HCT116 (cell line): ENCODE results near the gene WDR59. TPM values are rescaled to one million over a fixed set of nuclear protein-coding genes. Genes with fewer than 3 reads are reported as not detected.

ENCODE experiments used
- ATAC-seq: fragments of 200-7000 bp; cut with Tn5 transposase; 2 replicates; pipeline ENCODE4 v1.9.1; 2020; ENCODE audit warnings: mild to moderate bottlenecking, moderate library complexity
- BruUV-seq: library from RNA; stranded (reverse); fragments of 400-500 nt; replicated peaks from 2 replicates; lab custom pipeline; 2021; lab: Mats Ljungman, UMichigan
- CTCF ChIA-PET: fragments of 300-600 bp; sonication (Branson Sonifier 250); formaldehyde crosslinking; loops from one replicate; lab custom pipeline; 2021; ENCODE audit warnings: antibody characterized with exemption; lab: Charles Lee
- POLR2A ChIA-PET: fragments of 300-600, 350-600 bp; sonication (Branson Sonifier 250); formaldehyde crosslinking; loops from one replicate; lab custom pipeline; 2021; ENCODE audit warnings: antibody characterized with exemption; lab: Charles Lee
- RAD21 ChIA-PET, 2 experiments: fragments of 300-600 bp; sonication (Branson Sonifier 250); formaldehyde crosslinking; loops; one replicate each; lab custom pipeline; 2023; ENCODE audit warnings: low total read pairs in 2 of 2; ENCODE audit not compliant: uncharacterized antibody in 2 of 2, unreplicated experiment in 2 of 2, low non-redundant PET in 1 of 2; lab: Charles Lee
- DNase-seq: peaks from one replicate; pipeline ENCODE4 v3.0.0-alpha.2; 2010; ENCODE audit warnings: low read depth, low spot score
- H2AFZ ChIP-seq: fragments of 200-600 bp; shearing (Covaris generic), sonication (generic); 2 replicates; pipeline ENCODE4 v1.6.1; 2017; ENCODE audit warnings: low read depth, mixed run types, mixed read lengths, antibody characterized with exemption, low read length; ENCODE audit not compliant: poor library complexity, severe bottlenecking
- H3K27ac ChIP-seq: 2 replicates; pipeline ENCODE4 v1.5.1; 2012; ENCODE audit warnings: low read depth, low read length
- H3K27me3 ChIP-seq: fragments of 200-600 bp; sonication (generic); 2 replicates; pipeline ENCODE4 v1.6.1; 2016; ENCODE audit warnings: mixed run types, low read length, mixed read lengths; ENCODE audit not compliant: insufficient read depth
- H3K36me3 ChIP-seq, 2 experiments: fragments of 200-500 bp in 1 of 2; fragments of 200-600 bp in 1 of 2; sonication (Bioruptor generic) in 1 of 2; sonication (generic) in 1 of 2; 2 replicates each; pipeline versions ENCODE4 v1.5.1 to v1.6.1; 2014 to 2016; ENCODE audit warnings: low read length in 2 of 2, inconsistent platforms in 1 of 2, mixed read lengths in 1 of 2, mixed run types in 1 of 2; ENCODE audit not compliant: insufficient read depth in 2 of 2, control insufficient read depth in 1 of 2
- H3K4me1 ChIP-seq, 2 experiments: fragments of 200-600 bp in 1 of 2; sonication (generic) in 1 of 2; 2 replicates each; pipeline versions ENCODE4 v1.5.1 to v1.6.1; 2012 to 2017; ENCODE audit warnings: low read length in 2 of 2, inconsistent platforms in 1 of 2, mild to moderate bottlenecking in 1 of 2, mixed read lengths in 1 of 2, mixed run types in 1 of 2, moderate library complexity in 1 of 2; ENCODE audit not compliant: insufficient read depth in 2 of 2, control insufficient read depth in 1 of 2
- H3K4me2 ChIP-seq: fragments of 200-600 bp; sonication (generic); 2 replicates; pipeline ENCODE4 v1.6.1; 2017; ENCODE audit warnings: mixed run types, low read length, mixed read lengths
- H3K4me3 ChIP-seq, 2 experiments: fragments of 200-600 bp in 1 of 2; sonication (generic) in 1 of 2; replicated peaks in 1 of 2; 2 replicates each; pipeline ENCODE4 v1.5.1; 2011 to 2016; ENCODE audit warnings: low read length in 2 of 2, control low read depth in 1 of 2, low read depth in 1 of 2, mild to moderate bottlenecking in 1 of 2, mixed read lengths in 1 of 2, mixed run types in 1 of 2
- H3K79me2 ChIP-seq: fragments of 200-600 bp; sonication (generic); 2 replicates; pipeline ENCODE4 v1.6.1; 2017; ENCODE audit warnings: mild to moderate bottlenecking, mixed run types, low read length, moderate library complexity, mixed read lengths; ENCODE audit not compliant: insufficient read depth
- H3K9ac ChIP-seq: fragments of 200-600 bp; sonication (generic); 2 replicates; pipeline ENCODE4 v1.6.1; 2016; ENCODE audit warnings: low read length, mixed read lengths
- H3K9me2 ChIP-seq: fragments of 200-600 bp; sonication (generic), shearing (Covaris generic); 2 replicates; pipeline ENCODE4 v1.6.1; 2017; ENCODE audit warnings: mixed run types, mild to moderate bottlenecking, moderate library complexity; ENCODE audit not compliant: insufficient read depth
- H3K9me3 ChIP-seq, 2 experiments: fragments of 200-500 bp in 1 of 2; fragments of 200-600 bp in 1 of 2; sonication (Bioruptor generic) in 1 of 2; sonication (generic) in 1 of 2; 2 replicates each; pipeline ENCODE4 v1.6.1; 2014 to 2017; ENCODE audit warnings: low read length in 2 of 2, mixed read lengths in 2 of 2, inconsistent platforms in 1 of 2, low read depth in 1 of 2, mild to moderate bottlenecking in 1 of 2, mixed run types in 1 of 2, moderate library complexity in 1 of 2; ENCODE audit not compliant: control insufficient read depth in 1 of 2, insufficient read depth in 1 of 2
- H4K20me1 ChIP-seq: fragments of 200-600 bp; sonication (generic), shearing (Covaris generic); 2 replicates; pipeline ENCODE4 v1.6.1; 2017; ENCODE audit warnings: mixed run types, mild to moderate bottlenecking, moderate library complexity; ENCODE audit not compliant: insufficient read depth
- CBX3 ChIP-seq: IDR thresholded peaks from 2 replicates; pipeline ENCODE4 v1.6.1; 2012; ENCODE audit warnings: low read depth
- CTCF ChIP-seq, 3 experiments: fragments of 200-600 bp in 1 of 3; sonication (generic) in 1 of 3; IDR thresholded peaks in 2 of 3; conservative IDR thresholded peaks in 1 of 3; 2 replicates each; pipeline ENCODE4 v1.5.1; 2012 to 2017; ENCODE audit warnings: low read depth in 2 of 3, low read length in 2 of 3, antibody characterized with exemption in 1 of 3, borderline replicate concordance in 1 of 3, control low read depth in 1 of 3, mild to moderate bottlenecking in 1 of 3, mixed read lengths in 1 of 3, mixed run types in 1 of 3, moderate library complexity in 1 of 3; ENCODE audit not compliant: insufficient read depth in 1 of 3
- REST ChIP-seq: IDR thresholded peaks from 2 replicates; pipeline ENCODE4 v1.6.1; 2012; ENCODE audit warnings: low read depth
- TCF7L2 ChIP-seq: IDR thresholded peaks from 2 replicates; pipeline ENCODE4 v1.7.0; 2011; ENCODE audit warnings: borderline replicate concordance, inconsistent platforms; ENCODE audit not compliant: insufficient read depth, insufficient read length; ENCODE audit errors: extremely low read depth
- YY1 ChIP-seq: IDR thresholded peaks from 2 replicates; pipeline ENCODE4 v1.6.1; 2011; ENCODE audit warnings: low read length, low read depth, moderate library complexity, mild to moderate bottlenecking; ENCODE audit not compliant: insufficient replicate concordance; ENCODE audit errors: extremely low read depth
- intact Hi-C: fragments of 100-400 bp; cut with micrococcal nuclease; formaldehyde crosslinking; loops from 2 replicates; pipeline ENCODE4 v1.10.0; 2022
- total RNA-seq: library from RNA; stranded (reverse); gene quantifications from one replicate; pipeline ENCODE4 v1.2.1, GENCODE V29; 2021; ENCODE audit not compliant: unreplicated experiment
- TF ChIP-seq, protein P1 (sequence below): IDR thresholded peaks from 2 replicates; pipeline ENCODE4 v1.6.1; 2011; ENCODE audit warnings: mild to moderate bottlenecking, low read length, moderate library complexity; ENCODE audit not compliant: insufficient replicate concordance; ENCODE audit errors: extremely low read depth

The WDR59 gene
- total RNA-seq, 1 experiment from 2014 or later: 96.9 TPM

DNA sequence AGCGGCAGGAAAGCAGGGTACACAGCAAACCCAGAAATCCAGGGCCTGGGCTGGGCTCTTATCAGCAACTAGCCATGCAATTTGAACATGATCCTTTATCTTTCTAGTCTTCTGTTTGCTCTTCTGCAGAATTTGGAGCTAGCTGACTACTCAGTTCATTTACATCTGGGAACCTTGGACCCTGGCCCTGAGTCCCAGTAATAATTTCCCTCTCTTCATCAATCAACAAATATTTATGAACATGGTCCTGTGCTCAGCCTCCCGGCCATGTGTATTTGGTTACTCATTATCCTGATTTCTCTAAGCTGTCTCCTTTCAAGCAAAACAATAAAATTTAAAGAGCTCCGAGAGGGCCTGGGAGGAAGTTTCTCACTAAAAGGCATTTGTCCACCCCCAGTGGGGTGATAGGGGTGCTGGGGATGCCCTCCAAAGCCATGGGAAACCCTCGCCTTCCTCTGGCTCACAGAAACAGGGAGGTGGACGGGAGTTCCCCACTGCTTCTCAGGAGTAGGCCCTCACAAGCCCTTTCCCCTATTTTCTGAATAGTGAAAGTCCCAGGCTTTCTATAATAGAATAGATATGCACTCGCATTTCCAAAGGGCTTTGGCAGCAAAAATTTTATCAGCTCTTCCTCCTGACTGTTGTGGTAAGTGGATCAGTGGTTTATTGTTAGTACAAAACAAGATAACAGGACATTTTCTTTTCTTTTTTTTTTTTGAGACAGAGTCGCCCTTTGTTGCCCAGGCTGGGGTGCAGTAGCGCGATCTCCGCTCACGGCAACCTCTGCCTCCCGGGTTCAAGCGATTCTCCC lies 6.9 kb upstream of the WDR59 start (continued):
- no peak for TF ChIP-seq REST

GRCh38 chr16:74991268-74991592 lies 6.3 kb upstream of the WDR59 start:
- intact Hi-C loops: no loop called here
- ChIA-PET CTCF (no interaction called here), RAD21 (no interaction called here)
- H3K9me2 ChIP-seq: no peaks in the 10 kb centered on the region
- no peak overlapping the region for H3K9ac ChIP-seq
- ATAC-seq (no peak), DNase-seq (no peak)
- no peak overlapping the region for H3K4me3 ChIP-seq
- no peaks in the 10 kb centered on the region for H4K20me1 ChIP-seq
- BruUV-seq: no TSS peak
- H3K4me2 ChIP-seq: no peak overlapping the region
- peaks cover 4 to 14% of the 10 kb centered on the region in 2 experiments for H3K4me1 ChIP-seq
- H3K27me3 ChIP-seq: no peaks in the 10 kb centered on the region
- no peaks in the 10 kb centered on the region for H3K9me3 ChIP-seq
- TF ChIP-seq CTCF (IDR thresholded peaks at IDR 0.05 in 2 of 3, conservative IDR thresholded peaks at IDR 0.05 in 1 of 3; ENCODE audit: borderline replicate concordance in 1 of 3, insufficient read depth in 1 of 3, low read depth in 2 of 3, low read length in 2 of 3) (no peak), YY1 (no peak), TCF7L2 (no peak), CBX3 (no peak)
- TF ChIP-seq, protein P1, sequence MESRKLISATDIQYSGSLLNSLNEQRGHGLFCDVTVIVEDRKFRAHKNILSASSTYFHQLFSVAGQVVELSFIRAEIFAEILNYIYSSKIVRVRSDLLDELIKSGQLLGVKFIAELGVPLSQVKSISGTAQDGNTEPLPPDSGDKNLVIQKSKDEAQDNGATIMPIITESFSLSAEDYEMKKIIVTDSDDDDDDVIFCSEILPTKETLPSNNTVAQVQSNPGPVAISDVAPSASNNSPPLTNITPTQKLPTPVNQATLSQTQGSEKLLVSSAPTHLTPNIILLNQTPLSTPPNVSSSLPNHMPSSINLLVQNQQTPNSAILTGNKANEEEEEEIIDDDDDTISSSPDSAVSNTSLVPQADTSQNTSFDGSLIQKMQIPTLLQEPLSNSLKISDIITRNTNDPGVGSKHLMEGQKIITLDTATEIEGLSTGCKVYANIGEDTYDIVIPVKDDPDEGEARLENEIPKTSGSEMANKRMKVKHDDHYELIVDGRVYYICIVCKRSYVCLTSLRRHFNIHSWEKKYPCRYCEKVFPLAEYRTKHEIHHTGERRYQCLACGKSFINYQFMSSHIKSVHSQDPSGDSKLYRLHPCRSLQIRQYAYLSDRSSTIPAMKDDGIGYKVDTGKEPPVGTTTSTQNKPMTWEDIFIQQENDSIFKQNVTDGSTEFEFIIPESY: no peak
- TF ChIP-seq, all 23 proteins: peak for 0
- no peaks in the 10 kb centered on the region for H3K36me3 ChIP-seq
- no peak overlapping the region for H3K27ac ChIP-seq
- H3K79me2 ChIP-seq: no peaks in the 10 kb centered on the region
- H2AFZ ChIP-seq: no peak overlapping the region
- POLR2A ChIA-PET: no interaction called here
